ENCODE measurements around the gene AFF3. TPM values are rescaled to one million over a fixed set of nuclear protein-coding genes. Genes with fewer than 3 reads are reported as not detected.

AFF3 gene
- total RNA-seq, 1 experiment from 2014 or later = 0.22 TPM

DNA sequence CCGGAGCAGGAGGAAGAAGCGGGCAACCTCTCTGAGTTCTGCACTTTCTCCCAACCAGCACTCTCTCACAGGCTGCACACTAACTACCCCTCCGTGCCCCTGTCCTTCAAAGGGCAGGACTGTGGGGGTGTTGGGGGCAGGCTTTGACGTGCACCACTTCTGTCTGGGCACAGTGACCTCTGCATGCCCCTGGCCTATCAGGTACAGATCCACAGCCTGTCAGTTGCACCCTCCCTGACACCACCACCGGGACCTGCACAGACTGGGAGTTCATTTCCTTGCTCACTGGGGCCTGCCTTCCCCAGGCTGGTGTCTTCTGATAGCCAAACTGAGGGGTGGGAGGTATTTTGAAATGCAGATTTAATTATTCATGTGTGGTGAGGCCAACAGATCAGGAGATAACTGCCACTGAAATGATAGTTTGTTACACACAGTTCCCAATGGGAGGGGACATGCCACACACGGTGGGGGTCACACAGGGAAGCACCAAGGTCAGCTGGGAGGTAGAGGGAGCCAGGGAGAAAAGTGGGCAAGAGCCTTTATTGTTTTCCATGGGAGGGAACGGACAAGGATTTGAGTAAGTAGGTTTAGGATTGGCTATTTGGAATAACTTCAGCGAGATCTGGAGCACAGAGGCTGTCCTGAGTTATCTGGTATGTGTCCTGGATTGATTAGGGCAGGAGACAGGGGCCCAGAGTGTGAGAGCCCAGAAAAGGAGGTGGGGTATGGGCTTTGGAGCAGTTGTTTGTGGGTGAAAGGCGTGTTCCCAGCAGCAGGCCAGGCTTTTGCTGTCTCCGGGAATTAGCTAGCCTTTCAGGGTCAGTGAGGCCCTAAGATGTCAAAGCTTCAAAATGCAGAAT lies 251.6 kb downstream of the AFF3 start:
- WGBS (ENCODE audit: extremely low coverage, insufficient read length, low lambda C conversion rate) = no CpG with 5 or more reads among the region's 10 CpGs
- Histone ChIP-seq H3K4me2 (ENCODE audit: insufficient read depth, insufficient read length, low read length) (no peak overlapping the region), H2BK20ac (ENCODE audit: low read depth, low read length, poor library complexity, severe bottlenecking) (no peak overlapping the region), H2BK120ac (ENCODE audit: low read depth, low read length, poor library complexity, severe bottlenecking) (no peak overlapping the region), H4K91ac (ENCODE audit: insufficient read length, low read depth, low read length) (no peak overlapping the region), H3K4ac (ENCODE audit: low read depth, low read length) (no peak overlapping the region), H3K9ac (ENCODE audit: extremely low read depth, insufficient read length, low read length) (no peak overlapping the region), H2AFZ (ENCODE audit: low read length) (no peak overlapping the region), H2BK12ac (ENCODE audit: insufficient read length, low read depth, low read length) (no peak overlapping the region), H4K5ac (ENCODE audit: insufficient read length, low read depth, low read length) (no peak overlapping the region), H2BK15ac (ENCODE audit: low read depth, low read length) (no peak overlapping the region), H3K14ac (ENCODE audit: insufficient read depth, low read length) (no peak overlapping the region), H2BK5ac (ENCODE audit: insufficient read length, low read length) (no peak overlapping the region), H3K18ac (ENCODE audit: insufficient read length, low read depth, low read length) (peak overlapping the region; percentile 56), H4K20me1 (ENCODE audit: control insufficient read depth, insufficient read depth, insufficient read length) (no peaks in the 10 kb centered on the region), H3K9me3 (ENCODE audit: control insufficient read depth, low read depth, low read length) (no peaks in the 10 kb centered on the region), H3K23ac (ENCODE audit: insufficient read length, low read depth, low read length) (no peak overlapping the region), H3K23me2 (ENCODE audit: insufficient read length, low read depth, low read length, poor library complexity, severe bottlenecking) (no peaks in the 10 kb centered on the region), H4K8ac (replicated peaks; ENCODE audit: insufficient read length, low read depth, low read length) (no peak overlapping the region), H3T11ph (ENCODE audit: low read length) (no peak overlapping the region), H3K56ac (ENCODE audit: insufficient read length, low read depth, low read length) (no peak overlapping the region), H3K4me1 (ENCODE audit: insufficient read depth, low read length) (no peaks in the 10 kb centered on the region; the same call in 1 of the 2 replicates), H2AK5ac (ENCODE audit: insufficient read length, low read length) (no peak overlapping the region), H3K79me1 (ENCODE audit: insufficient read depth, low read depth, low read length, poor library complexity, severe bottlenecking) (no peaks in the 10 kb centered on the region), H3K79me2 (ENCODE audit: insufficient read depth, low read length) (no peaks in the 10 kb centered on the region), H3K27ac (ENCODE audit: insufficient read length, low read depth, low read length) (no peak overlapping the region), H3K27me3 (ENCODE audit: insufficient read depth, low read length) (no peaks in the 10 kb centered on the region)
- H3K27me3 Mint-ChIP-seq (ENCODE audit: low read depth) = no peaks in the 10 kb centered on the region
- no peak overlapping the region for H3K4me3 Mint-ChIP-seq
- H3K36me3 Mint-ChIP-seq (ENCODE audit: insufficient read depth in 1 of 3, low read depth in 3 of 3) = no peaks in the 10 kb centered on the region
- TF ChIP-seq, protein P1, sequence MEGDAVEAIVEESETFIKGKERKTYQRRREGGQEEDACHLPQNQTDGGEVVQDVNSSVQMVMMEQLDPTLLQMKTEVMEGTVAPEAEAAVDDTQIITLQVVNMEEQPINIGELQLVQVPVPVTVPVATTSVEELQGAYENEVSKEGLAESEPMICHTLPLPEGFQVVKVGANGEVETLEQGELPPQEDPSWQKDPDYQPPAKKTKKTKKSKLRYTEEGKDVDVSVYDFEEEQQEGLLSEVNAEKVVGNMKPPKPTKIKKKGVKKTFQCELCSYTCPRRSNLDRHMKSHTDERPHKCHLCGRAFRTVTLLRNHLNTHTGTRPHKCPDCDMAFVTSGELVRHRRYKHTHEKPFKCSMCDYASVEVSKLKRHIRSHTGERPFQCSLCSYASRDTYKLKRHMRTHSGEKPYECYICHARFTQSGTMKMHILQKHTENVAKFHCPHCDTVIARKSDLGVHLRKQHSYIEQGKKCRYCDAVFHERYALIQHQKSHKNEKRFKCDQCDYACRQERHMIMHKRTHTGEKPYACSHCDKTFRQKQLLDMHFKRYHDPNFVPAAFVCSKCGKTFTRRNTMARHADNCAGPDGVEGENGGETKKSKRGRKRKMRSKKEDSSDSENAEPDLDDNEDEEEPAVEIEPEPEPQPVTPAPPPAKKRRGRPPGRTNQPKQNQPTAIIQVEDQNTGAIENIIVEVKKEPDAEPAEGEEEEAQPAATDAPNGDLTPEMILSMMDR (conservative IDR thresholded peaks at IDR 0.05) = no peak
- H3K4me1 Mint-ChIP-seq = peaks cover 8 to 12% of the 10 kb centered on the region in 2 experiments
- DNase-seq = no peak
- peak overlapping the region in 2 of 3 experiments; percentile 26 to 49; a peak in 2 of 7 replicates for H3K27ac Mint-ChIP-seq
- no peaks in the 10 kb centered on the region for H3K9me3 Mint-ChIP-seq
